Astrocyte (in vitro differentiated cells and primary cell): ENCODE measurements around the gene RIN1. TPM values are rescaled to one million over a fixed set of nuclear protein-coding genes. Genes with fewer than 3 reads are reported as not detected.
A peak's percentile ranks its signal among the peaks of the same experiment; 100 is the strongest.

Experiments
- DNase-seq: peaks from one replicate; pipeline ENCODE4 v3.0.0-alpha.2; 2010; ENCODE audit warnings: low read depth
- FAIRE-seq: peaks from 2 replicates; lab custom pipeline; 2011; peaks lifted over from hg19 to GRCh38; lab: Jason Lieb, UNC
- H2AFZ ChIP-seq: 2 replicates; pipeline ENCODE4 v1.6.0; 2012; ENCODE audit warnings: low read depth, low read length, inconsistent platforms
- H3K27ac ChIP-seq: 2 replicates; pipeline ENCODE4 v1.5.1; 2011; ENCODE audit warnings: low read depth, low read length, inconsistent platforms
- H3K27me3 ChIP-seq: 2 replicates; pipeline ENCODE4 v1.6.0; 2011; ENCODE audit warnings: low read length, inconsistent platforms; ENCODE audit not compliant: insufficient read depth
- H3K36me3 ChIP-seq: 2 replicates; pipeline ENCODE4 v1.5.1; 2011; ENCODE audit warnings: low read length, inconsistent platforms; ENCODE audit not compliant: insufficient read depth
- H3K4me1 ChIP-seq: 2 replicates; pipeline ENCODE4 v1.5.1; 2011; ENCODE audit warnings: low read length, inconsistent platforms; ENCODE audit not compliant: insufficient read depth
- H3K4me2 ChIP-seq: 2 replicates; pipeline ENCODE4 v1.6.0; 2012; ENCODE audit warnings: low read length, inconsistent platforms
- H3K4me3 ChIP-seq: 2 replicates; pipeline ENCODE4 v1.5.1; 2011; ENCODE audit warnings: low read depth, mild to moderate bottlenecking, low read length, inconsistent platforms; ENCODE audit not compliant: insufficient read depth
- H3K79me2 ChIP-seq: 2 replicates; pipeline ENCODE4 v1.6.0; 2012; ENCODE audit warnings: mild to moderate bottlenecking, low read length, inconsistent platforms; ENCODE audit not compliant: insufficient read depth
- H3K9ac ChIP-seq: 2 replicates; pipeline ENCODE4 v1.6.0; 2012; ENCODE audit warnings: mild to moderate bottlenecking, low read length, inconsistent platforms
- H3K9me3 ChIP-seq: 2 replicates; pipeline ENCODE4 v1.5.1; 2012; ENCODE audit warnings: low read depth, mild to moderate bottlenecking, low read length, inconsistent platforms; ENCODE audit not compliant: insufficient read depth
- H4K20me1 ChIP-seq: 2 replicates; pipeline ENCODE4 v1.6.0; 2012; ENCODE audit warnings: low read length, inconsistent platforms; ENCODE audit not compliant: insufficient read depth
- H3K27ac Mint-ChIP-seq: one replicate; pipeline ENCODE4 v1.8.0; 2021; ENCODE audit warnings: mild to moderate bottlenecking, mixed read lengths; ENCODE audit not compliant: unreplicated experiment
- H3K27me3 Mint-ChIP-seq: one replicate; pipeline ENCODE4 v1.8.0; 2021; ENCODE audit warnings: low read depth, mixed read lengths; ENCODE audit not compliant: unreplicated experiment
- H3K36me3 Mint-ChIP-seq: one replicate; pipeline ENCODE4 v1.8.0; 2021; ENCODE audit warnings: low read depth, mixed read lengths; ENCODE audit not compliant: unreplicated experiment
- H3K4me1 Mint-ChIP-seq: one replicate; pipeline ENCODE4 v1.8.0; 2021; ENCODE audit warnings: low read depth, mixed read lengths; ENCODE audit not compliant: unreplicated experiment
- H3K4me3 Mint-ChIP-seq: one replicate; pipeline ENCODE4 v1.8.0; 2021; ENCODE audit warnings: mild to moderate bottlenecking, moderate library complexity, mixed read lengths; ENCODE audit not compliant: unreplicated experiment
- H3K9me3 Mint-ChIP-seq: one replicate; pipeline ENCODE4 v1.8.0; 2021; ENCODE audit warnings: mild to moderate bottlenecking, mixed read lengths; ENCODE audit not compliant: unreplicated experiment
- EZH2 ChIP-seq: IDR thresholded peaks from 2 replicates; pipeline ENCODE4 v1.6.1; 2012; ENCODE audit warnings: mild to moderate bottlenecking, low read length, inconsistent platforms; ENCODE audit not compliant: insufficient read depth
- total RNA-seq: library from RNA; stranded (reverse); gene quantifications from 2 replicates; pipeline ENCODE4 v1.2.1, GENCODE V29; 2021
- TF ChIP-seq, protein P1 (sequence below): IDR thresholded peaks from 2 replicates; pipeline ENCODE4 v1.5.1; 2011; ENCODE audit warnings: low read depth, mild to moderate bottlenecking, inconsistent platforms, low read length, moderate library complexity; ENCODE audit not compliant: insufficient read depth

The RIN1 gene
- total RNA-seq, 1 donor from 2014 or later: 12.0 TPM

GRCh38 chr11:66316849-66317251 is 19.4 kb downstream of the RIN1 start, which contains the start of gene CD248:
Gene CD248 (minus strand): TSS chr11:66317044. CDS start chr11:66317027, 17 bp downstream.
- H2AFZ ChIP-seq: peak within 1 kb of the TSS; percentile 64
- H3K4me3 ChIP-seq: peak within 1 kb of the TSS; percentile 48
- H3K9ac ChIP-seq: peak within 1 kb of the TSS; percentile 80

DNA sequence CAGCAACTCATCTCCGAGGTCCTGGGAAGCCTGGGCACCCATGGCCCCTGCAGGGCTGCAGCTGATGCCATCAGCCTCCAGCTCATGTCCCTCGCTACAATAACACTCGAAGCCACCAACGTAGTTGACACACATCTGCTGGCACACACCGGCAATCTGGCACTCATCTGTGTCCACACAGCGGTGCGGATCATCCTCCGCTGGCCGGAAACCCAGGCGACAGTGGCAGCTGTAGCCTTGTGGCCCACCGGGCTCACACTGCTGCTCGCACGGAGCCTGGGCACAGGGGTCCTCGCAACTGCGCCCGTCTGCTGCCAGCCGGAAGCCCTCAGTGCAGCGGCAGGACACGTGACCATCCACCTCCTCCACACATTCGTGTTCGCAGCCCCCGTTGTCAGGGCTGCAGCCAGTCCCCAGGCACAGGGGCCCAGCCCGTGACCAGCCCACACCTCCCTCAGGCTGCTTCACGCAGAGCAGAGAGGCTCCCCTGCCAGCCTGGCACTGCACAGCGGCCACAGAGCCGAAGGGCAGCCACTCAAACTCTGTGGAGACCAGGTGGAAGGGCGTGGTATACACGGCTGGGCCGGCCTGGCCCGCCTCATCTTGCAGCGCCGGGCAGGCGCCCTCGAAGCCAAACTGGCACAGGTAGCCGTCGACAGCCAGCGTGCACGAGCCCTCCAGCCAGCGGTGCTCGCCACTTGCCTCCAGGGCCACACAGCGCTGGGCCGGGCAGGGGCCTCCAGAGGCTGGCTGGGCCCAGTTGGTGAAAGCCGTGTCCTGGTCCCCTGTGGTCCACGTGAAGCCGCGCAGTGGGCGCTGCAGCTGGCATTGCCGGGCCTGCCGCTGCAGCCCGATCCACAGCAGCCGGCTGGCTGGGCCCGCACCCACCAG is 20.1 kb downstream of the RIN1 start:
- no peak for FAIRE-seq
- no peak overlapping the region for H3K4me3 Mint-ChIP-seq
- H2AFZ ChIP-seq: no peak overlapping the region
- peak overlapping the region; percentile 80 for H3K9ac ChIP-seq
- H3K27ac ChIP-seq: peak overlapping the region; percentile 50
- H3K36me3 Mint-ChIP-seq: peaks cover 8% of the 10 kb centered on the region
- peaks cover 2% of the 10 kb centered on the region for H3K27me3 Mint-ChIP-seq
- H3K27me3 ChIP-seq: no peaks in the 10 kb centered on the region
- peaks cover 15% of the 10 kb centered on the region for H4K20me1 ChIP-seq
- peak overlapping the region; percentile 81 for H3K4me2 ChIP-seq
- H3K4me1 Mint-ChIP-seq: peaks cover 34% of the 10 kb centered on the region
- H3K27ac Mint-ChIP-seq: no peak overlapping the region
- H3K36me3 ChIP-seq: no peaks in the 10 kb centered on the region
- peaks cover 32% of the 10 kb centered on the region for H3K79me2 ChIP-seq
- peak overlapping the region; percentile 48 for H3K4me3 ChIP-seq
- peaks cover 16% of the 10 kb centered on the region for H3K9me3 Mint-ChIP-seq
- H3K9me3 ChIP-seq: no peaks in the 10 kb centered on the region
- peaks cover 53% of the 10 kb centered on the region for H3K4me1 ChIP-seq
- TF ChIP-seq EZH2: no peak
- TF ChIP-seq, protein P1, sequence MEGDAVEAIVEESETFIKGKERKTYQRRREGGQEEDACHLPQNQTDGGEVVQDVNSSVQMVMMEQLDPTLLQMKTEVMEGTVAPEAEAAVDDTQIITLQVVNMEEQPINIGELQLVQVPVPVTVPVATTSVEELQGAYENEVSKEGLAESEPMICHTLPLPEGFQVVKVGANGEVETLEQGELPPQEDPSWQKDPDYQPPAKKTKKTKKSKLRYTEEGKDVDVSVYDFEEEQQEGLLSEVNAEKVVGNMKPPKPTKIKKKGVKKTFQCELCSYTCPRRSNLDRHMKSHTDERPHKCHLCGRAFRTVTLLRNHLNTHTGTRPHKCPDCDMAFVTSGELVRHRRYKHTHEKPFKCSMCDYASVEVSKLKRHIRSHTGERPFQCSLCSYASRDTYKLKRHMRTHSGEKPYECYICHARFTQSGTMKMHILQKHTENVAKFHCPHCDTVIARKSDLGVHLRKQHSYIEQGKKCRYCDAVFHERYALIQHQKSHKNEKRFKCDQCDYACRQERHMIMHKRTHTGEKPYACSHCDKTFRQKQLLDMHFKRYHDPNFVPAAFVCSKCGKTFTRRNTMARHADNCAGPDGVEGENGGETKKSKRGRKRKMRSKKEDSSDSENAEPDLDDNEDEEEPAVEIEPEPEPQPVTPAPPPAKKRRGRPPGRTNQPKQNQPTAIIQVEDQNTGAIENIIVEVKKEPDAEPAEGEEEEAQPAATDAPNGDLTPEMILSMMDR: no peak
- DNase-seq: no peak

More at GRCh38 chr11:66316849-66317251, 19.4 kb downstream of the RIN1 start, which contains the start of gene CD248:
- Mint-ChIP-seq H3K36me3 (peaks cover 8% of the 10 kb centered on the region), H3K9me3 (peaks cover 16% of the 10 kb centered on the region), H3K27ac (peak within 1 kb of the TSS; percentile 88), H3K27me3 (peaks cover 2% of the 10 kb centered on the region), H3K4me1 (peaks cover 32% of the 10 kb centered on the region), H3K4me3 (peak within 1 kb of the TSS; percentile 64)
- H3K79me2 ChIP-seq: peaks cover 32% of the 10 kb centered on the region
- DNase-seq: no peak
- H3K36me3 ChIP-seq: no peaks in the 10 kb centered on the region
- H4K20me1 ChIP-seq: peaks cover 15% of the 10 kb centered on the region
- no peaks in the 10 kb centered on the region for H3K27me3 ChIP-seq
- TF ChIP-seq EZH2: no peak
- TF ChIP-seq, protein P1: no peak
- no peaks in the 10 kb centered on the region for H3K9me3 ChIP-seq
- H3K4me2 ChIP-seq: peak within 1 kb of the TSS; percentile 81
- peak within 1 kb of the TSS; percentile 84 for H3K27ac ChIP-seq
- peaks cover 51% of the 10 kb centered on the region for H3K4me1 ChIP-seq
- FAIRE-seq: no peak
